ENCODE results near the gene RAP1A.

DNA sequence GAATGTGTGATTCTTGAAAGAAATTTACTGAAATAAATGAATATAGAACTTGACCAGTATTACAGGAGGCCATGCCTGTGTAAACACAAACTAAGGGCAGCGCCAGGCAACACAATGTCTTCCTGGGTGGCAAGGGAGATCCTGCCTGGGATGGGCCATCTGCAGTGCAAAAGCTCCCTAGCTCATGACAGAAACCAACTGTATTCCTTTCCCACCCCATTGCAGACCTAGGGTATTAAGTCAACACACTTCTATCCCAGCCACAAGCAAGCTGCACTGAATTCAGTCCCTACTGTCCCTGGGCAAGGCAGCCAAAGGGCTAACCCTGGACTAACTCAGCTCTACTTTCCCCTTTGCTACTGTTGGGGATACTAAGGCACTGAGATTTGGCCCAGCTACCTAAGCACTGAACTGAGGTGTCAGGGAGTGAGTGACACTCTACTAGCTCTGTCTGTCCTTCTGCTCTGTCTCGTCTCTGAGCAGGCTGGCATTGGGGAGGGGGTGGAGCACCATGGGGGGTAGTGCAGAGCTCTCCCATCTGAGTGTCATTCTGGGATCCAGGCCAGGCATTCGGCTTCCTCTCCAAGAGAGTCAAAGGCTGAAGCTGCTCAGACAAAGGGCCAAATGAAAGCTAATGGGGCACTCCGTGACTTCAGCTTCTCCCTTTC is 117.1 kb downstream of the RAP1A start:
- TF ChIP-seq EZH2 (IDR thresholded peaks at IDR 0.05; ENCODE audit: borderline replicate concordance, low read length): no peak
- TF ChIP-seq, protein P1, sequence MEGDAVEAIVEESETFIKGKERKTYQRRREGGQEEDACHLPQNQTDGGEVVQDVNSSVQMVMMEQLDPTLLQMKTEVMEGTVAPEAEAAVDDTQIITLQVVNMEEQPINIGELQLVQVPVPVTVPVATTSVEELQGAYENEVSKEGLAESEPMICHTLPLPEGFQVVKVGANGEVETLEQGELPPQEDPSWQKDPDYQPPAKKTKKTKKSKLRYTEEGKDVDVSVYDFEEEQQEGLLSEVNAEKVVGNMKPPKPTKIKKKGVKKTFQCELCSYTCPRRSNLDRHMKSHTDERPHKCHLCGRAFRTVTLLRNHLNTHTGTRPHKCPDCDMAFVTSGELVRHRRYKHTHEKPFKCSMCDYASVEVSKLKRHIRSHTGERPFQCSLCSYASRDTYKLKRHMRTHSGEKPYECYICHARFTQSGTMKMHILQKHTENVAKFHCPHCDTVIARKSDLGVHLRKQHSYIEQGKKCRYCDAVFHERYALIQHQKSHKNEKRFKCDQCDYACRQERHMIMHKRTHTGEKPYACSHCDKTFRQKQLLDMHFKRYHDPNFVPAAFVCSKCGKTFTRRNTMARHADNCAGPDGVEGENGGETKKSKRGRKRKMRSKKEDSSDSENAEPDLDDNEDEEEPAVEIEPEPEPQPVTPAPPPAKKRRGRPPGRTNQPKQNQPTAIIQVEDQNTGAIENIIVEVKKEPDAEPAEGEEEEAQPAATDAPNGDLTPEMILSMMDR (IDR thresholded peaks at IDR 0.05; ENCODE audit: low read length): no peak

All from OCI-LY1 (cell line).